ENCODE results near the gene IL2RA. TPM values are rescaled to one million over a fixed set of nuclear protein-coding genes. Genes with fewer than 3 reads are reported as not detected.

The IL2RA gene
- total and polyA plus RNA-seq, 2 experiments from 2014 or later, result not detected

DNA sequence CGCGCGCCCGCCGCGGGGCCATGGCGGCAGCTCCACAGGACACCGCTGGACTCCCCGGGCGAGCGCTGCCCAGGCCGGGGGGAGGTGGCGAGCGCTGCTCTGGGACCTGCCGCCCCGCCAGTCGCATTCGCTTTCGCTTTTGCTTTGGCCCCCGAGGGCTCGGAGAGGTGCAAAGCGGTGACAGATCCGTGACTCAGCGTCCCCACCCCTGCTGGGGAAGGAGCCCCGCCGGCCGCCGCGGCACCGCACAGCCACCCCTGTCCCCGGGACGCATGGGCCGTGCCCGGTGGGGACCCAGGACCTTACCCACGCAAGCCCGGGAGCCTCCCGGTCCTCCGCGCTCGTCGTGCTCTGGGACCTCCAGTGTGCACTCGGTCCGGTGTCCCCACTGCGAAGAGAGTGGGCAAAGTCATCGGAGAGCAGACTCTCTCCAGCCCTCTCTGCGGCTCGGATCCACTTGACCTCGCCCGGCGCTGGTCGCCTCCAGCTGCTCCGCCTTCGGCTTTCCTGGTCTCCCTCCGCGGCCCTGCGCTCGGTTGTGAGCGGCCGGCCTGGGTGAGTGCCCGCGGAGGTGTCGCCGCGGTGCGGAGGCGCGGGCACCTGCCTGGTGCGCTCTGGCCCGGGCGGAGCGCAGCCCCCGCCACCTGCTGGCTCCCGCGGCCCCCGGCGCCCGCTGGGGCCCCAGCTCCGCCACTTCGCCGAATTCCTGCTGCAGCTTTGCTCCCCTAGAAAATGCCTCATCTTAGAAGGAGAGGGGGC, 84.5 kb downstream of the IL2RA start, which contains the start of gene IL15RA:
IL15RA (minus strand) TSS at position 73 of the 759 bp plus-strand sequence; CDS start at position 22, 51 bp downstream.
- Histone ChIP-seq H2AFZ (peak within 1 kb of the TSS; percentile 98), H3K27ac (ENCODE audit: low read depth) (no peak within 1 kb of the TSS), H3K4me2 (peak within 1 kb of the TSS; percentile 91), H4K20me1 (replicated peaks; ENCODE audit: insufficient read depth) (no peaks in the 10 kb centered on the region), H3K4me1 (ENCODE audit: insufficient read depth) (peaks cover 15% of the 10 kb centered on the region), H3K79me2 (replicated peaks; ENCODE audit: insufficient read depth) (no peaks in the 10 kb centered on the region), H3F3A (replicated peaks; ENCODE audit: low read depth) (0 out of 2 replicates have a peak, but pooled peaks cover 6% of the 10 kb centered on the region), H3K9me2 (ENCODE audit: insufficient read depth) (no peaks in the 10 kb centered on the region), H3K36me3 (ENCODE audit: insufficient read depth) (no peaks in the 10 kb centered on the region), H3K27me3 (ENCODE audit: insufficient read depth) (peaks cover 55% of the 10 kb centered on the region), H3K4me3 (peak within 1 kb of the TSS; percentile 83)
- Mint-ChIP-seq H3K9me3 (no peaks in the 10 kb centered on the region; the same call in 2 of the 3 replicates), H3K4me1 (peaks cover 9% of the 10 kb centered on the region), H3K4me3 (peak within 1 kb of the TSS; percentile 87), H3K36me3 (ENCODE audit: low read depth) (peaks cover 2% of the 10 kb centered on the region; the same call in 1 of the 3 replicates), H3K27me3 (ENCODE audit: insufficient read depth, low read depth, poor library complexity) (peaks cover 42% of the 10 kb centered on the region), H3K27ac (no peak within 1 kb of the TSS)
- peak; percentile 37 for TF ChIP-seq EZH2 (IDR thresholded peaks at IDR 0.05; ENCODE audit: low read depth, unreplicated experiment)
- TF ChIP-seq, protein P1, sequence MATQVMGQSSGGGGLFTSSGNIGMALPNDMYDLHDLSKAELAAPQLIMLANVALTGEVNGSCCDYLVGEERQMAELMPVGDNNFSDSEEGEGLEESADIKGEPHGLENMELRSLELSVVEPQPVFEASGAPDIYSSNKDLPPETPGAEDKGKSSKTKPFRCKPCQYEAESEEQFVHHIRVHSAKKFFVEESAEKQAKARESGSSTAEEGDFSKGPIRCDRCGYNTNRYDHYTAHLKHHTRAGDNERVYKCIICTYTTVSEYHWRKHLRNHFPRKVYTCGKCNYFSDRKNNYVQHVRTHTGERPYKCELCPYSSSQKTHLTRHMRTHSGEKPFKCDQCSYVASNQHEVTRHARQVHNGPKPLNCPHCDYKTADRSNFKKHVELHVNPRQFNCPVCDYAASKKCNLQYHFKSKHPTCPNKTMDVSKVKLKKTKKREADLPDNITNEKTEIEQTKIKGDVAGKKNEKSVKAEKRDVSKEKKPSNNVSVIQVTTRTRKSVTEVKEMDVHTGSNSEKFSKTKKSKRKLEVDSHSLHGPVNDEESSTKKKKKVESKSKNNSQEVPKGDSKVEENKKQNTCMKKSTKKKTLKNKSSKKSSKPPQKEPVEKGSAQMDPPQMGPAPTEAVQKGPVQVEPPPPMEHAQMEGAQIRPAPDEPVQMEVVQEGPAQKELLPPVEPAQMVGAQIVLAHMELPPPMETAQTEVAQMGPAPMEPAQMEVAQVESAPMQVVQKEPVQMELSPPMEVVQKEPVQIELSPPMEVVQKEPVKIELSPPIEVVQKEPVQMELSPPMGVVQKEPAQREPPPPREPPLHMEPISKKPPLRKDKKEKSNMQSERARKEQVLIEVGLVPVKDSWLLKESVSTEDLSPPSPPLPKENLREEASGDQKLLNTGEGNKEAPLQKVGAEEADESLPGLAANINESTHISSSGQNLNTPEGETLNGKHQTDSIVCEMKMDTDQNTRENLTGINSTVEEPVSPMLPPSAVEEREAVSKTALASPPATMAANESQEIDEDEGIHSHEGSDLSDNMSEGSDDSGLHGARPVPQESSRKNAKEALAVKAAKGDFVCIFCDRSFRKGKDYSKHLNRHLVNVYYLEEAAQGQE (IDR thresholded peaks at IDR 0.05; ENCODE audit: unreplicated experiment), result no peak
- ATAC-seq (peak; percentile 85), DNase-seq (ENCODE audit: low spot score) (peak; percentile 78)

DNA sequence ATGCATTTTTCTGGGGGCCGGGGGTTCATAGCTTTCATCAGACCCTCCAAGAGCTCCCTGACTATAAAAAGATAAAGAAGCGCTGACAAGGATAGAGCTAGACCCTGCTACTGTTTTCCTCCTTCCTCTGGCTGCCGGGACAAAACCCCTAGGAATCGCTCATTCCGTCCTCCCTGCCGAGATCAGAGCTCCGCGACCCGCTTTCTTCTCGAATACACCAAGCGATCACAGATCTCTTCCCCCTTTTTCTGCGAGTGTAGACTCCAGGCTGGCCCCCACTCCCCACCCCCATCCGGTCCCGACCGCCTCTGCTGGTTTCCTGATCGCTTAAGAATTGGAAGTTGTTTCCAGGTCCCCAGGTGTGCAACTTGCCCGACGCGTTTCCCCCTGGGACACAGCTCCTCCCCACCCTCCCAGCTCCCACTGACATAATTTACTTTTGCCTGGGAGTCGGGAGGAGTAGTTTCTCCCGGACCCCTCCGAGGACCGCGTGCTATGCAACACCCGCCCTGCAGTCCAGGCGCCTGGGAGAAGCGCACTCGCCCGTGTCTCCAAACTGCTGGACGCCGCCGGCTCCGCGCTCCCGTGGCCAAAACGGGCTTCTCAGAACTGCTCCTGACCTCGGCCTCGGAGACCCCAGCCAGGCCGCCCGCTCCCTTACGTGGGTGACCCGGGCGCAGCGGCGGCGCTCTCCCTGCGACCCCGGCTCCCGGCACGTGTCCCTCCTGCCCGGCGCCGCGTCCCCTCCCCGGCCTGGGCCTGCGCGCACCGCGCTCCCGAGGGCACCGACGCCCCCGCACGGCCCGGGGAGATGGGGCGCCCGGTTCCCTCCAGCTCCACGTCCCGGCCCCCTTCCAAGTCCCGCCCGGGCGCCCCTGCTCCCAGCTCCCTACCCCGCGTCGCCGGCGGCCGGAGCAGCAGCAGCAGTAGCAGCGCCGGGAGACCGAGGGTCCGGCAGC, 85.4 kb downstream of the IL2RA start:
- DNase-seq (ENCODE audit: low spot score), result peak; percentile 57
- Mint-ChIP-seq H3K4me3 (peak overlapping the region; percentile 85), H3K4me1 (peaks cover 9% of the 10 kb centered on the region), H3K27me3 (ENCODE audit: insufficient read depth, low read depth, poor library complexity) (peaks cover 42% of the 10 kb centered on the region), H3K9me3 (no peaks in the 10 kb centered on the region; the same call in 2 of the 3 replicates), H3K27ac (no peak overlapping the region), H3K36me3 (ENCODE audit: low read depth) (peaks cover 2% of the 10 kb centered on the region; the same call in 1 of the 3 replicates)
- peaks cover 15% of the 10 kb centered on the region for H3K4me1 ChIP-seq (ENCODE audit: insufficient read depth)
- peak overlapping the region; percentile 98 for H2AFZ ChIP-seq
- H3K9me2 ChIP-seq (ENCODE audit: insufficient read depth), result no peaks in the 10 kb centered on the region
- peak overlapping the region; percentile 91 for H3K4me2 ChIP-seq
- 0 out of 2 replicates have a peak, but pooled peaks cover 6% of the 10 kb centered on the region for H3F3A ChIP-seq (replicated peaks; ENCODE audit: low read depth)
- TF ChIP-seq, protein P1 (IDR thresholded peaks at IDR 0.05; ENCODE audit: unreplicated experiment), result no peak
- peak; percentile 68 for TF ChIP-seq EZH2 (IDR thresholded peaks at IDR 0.05; ENCODE audit: low read depth, unreplicated experiment)
- TF ChIP-seq EZH2phosphoT487 (IDR thresholded peaks at IDR 0.05; ENCODE audit: unreplicated experiment), result no peak
- H3K79me2 ChIP-seq (replicated peaks; ENCODE audit: insufficient read depth), result no peaks in the 10 kb centered on the region
- H3K4me3 ChIP-seq, result peak overlapping the region; percentile 83
- no peaks in the 10 kb centered on the region for H3K36me3 ChIP-seq (ENCODE audit: insufficient read depth)
- peak; percentile 58 for ATAC-seq
- H3K27me3 ChIP-seq (ENCODE audit: insufficient read depth), result peaks cover 55% of the 10 kb centered on the region
- H4K20me1 ChIP-seq (replicated peaks; ENCODE audit: insufficient read depth), result no peaks in the 10 kb centered on the region
- H3K27ac ChIP-seq (ENCODE audit: low read depth), result no peak overlapping the region

Data from GM23338 (cell line).